RWPE1 (cell line): ENCODE data around the gene KRT14.
A peak's percentile ranks its signal among the peaks of the same experiment; 100 is the strongest.
"Not testable (repeated sequence)": the region's sequence is repeated elsewhere in the genome, so short reads cannot be mapped to it uniquely, and the experiment has no call there.

ENCODE experiments used
- CTCF ChIA-PET: fragments of 350-600 bp; sonication (Branson Sonifier 250); formaldehyde crosslinking; extraction: SDS; loops from one replicate; lab custom pipeline; 2021; lab: Yijun Ruan, JAX
- POLR2A ChIA-PET: fragments of 400-600 bp; formaldehyde crosslinking; extraction: SDS; loops from one replicate; lab custom pipeline; 2020; ENCODE audit warnings: antibody characterized with exemption; ENCODE audit not compliant: low non-redundant PET; lab: Yijun Ruan, JAX
- DNase-seq: peaks from one replicate; pipeline ENCODE4 v3.0.0; 2012; ENCODE audit warnings: low spot score
- H3K27ac ChIP-seq: fragments of 450-650 bp; 2 replicates; pipeline ENCODE4 v1.5.1; 2017
- TF ChIP-seq, protein P1 (sequence below): fragments of 450-650 bp; conservative IDR thresholded peaks from 2 replicates; pipeline ENCODE4 v1.5.1; 2017; ENCODE audit warnings: low read depth, mild to moderate bottlenecking

The KRT14 gene

DNA sequence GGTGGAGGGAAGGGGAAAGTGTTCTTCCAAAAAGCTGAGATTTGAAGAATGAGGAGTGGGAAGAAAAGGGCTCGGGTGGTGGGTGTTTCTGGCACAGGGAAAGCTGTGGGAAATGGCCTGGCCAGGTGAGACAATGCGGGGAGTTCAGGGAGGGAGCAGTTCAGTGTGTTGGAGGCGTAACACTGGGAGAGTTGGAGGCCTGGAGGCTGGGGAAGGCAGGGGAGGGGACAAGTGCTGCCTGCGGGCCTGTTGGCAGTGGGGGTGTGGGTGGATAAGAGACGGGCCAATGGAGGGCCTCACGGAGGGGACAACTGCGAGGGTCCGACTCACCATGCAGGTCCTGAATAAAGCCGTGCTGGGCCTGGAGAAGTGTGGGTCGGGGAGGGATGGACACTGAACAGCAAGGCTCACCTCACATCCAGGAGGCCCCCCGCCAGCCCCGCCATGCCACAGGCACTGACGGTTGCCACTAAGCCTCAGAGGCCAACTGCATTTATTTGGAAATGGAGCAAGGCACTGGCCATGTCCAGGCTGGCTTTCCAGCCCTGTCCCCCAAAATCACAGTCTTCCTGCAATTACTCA, 40.8 kb downstream of the KRT14 start:
- ChIA-PET CTCF (interaction anchor here (1.4 kb wide), 1 partner anchor 117 kb away, joined by 3 read pairs; no protein-coding TSS in a partner anchor), POLR2A (no interaction called here)
- TF ChIP-seq, protein P1, sequence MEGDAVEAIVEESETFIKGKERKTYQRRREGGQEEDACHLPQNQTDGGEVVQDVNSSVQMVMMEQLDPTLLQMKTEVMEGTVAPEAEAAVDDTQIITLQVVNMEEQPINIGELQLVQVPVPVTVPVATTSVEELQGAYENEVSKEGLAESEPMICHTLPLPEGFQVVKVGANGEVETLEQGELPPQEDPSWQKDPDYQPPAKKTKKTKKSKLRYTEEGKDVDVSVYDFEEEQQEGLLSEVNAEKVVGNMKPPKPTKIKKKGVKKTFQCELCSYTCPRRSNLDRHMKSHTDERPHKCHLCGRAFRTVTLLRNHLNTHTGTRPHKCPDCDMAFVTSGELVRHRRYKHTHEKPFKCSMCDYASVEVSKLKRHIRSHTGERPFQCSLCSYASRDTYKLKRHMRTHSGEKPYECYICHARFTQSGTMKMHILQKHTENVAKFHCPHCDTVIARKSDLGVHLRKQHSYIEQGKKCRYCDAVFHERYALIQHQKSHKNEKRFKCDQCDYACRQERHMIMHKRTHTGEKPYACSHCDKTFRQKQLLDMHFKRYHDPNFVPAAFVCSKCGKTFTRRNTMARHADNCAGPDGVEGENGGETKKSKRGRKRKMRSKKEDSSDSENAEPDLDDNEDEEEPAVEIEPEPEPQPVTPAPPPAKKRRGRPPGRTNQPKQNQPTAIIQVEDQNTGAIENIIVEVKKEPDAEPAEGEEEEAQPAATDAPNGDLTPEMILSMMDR = no peak
- peak overlapping the region; percentile 98 for H3K27ac ChIP-seq
- DNase-seq = no peak

DNA sequence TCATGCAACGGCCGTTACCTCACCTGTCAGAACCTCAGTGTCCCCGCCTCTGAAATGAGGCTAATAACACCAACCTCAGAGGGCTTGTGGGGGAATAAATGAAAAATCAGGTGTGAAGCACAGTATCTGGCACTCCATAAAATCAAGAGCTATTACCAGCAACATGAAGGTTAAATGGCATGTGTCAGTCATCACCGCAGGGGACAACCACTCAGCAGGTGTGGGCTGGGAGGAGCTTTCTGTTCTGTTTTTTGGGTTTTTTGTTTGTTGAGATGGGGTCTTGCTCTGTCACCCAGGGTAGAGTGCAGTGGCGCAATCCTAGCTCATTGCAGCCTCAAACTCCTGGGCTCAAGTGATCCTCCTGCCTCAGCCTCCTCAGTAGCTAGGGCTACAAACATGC, 41.8 kb downstream of the KRT14 start:
- POLR2A ChIA-PET = no interaction called here
- TF ChIP-seq, protein P1 = no peak
- CTCF ChIA-PET = interaction anchor here (0.6 to 1.4 kb wide), 2 partner anchors 118 to 414 kb away, joined by 3 to 4 read pairs; no protein-coding TSS in a partner anchor
- DNase-seq = no peak
- H3K27ac ChIP-seq = peak overlapping the region; percentile 63

DNA sequence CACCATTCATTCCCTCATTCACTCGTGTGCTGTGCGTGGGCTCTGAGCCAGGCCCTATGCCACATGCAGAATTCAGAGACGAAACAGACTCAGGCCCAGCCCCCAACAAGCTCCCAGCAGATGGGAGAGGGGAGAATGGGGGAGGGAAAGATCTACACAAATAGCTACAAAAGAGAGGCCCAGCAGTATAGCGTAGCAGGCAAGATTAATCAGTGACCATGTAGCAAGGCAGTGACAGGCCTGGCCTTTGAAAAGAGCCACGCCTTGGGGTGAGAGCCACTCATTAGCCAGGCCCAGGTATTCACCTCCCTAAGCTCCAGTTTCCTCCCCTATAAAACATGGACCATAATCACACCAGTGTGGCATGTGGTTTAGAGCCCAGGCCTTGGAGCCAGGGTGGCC, 42.2 kb downstream of the KRT14 start:
- ChIA-PET POLR2A (no interaction called here), CTCF (interaction anchor here (0.6 kb wide), 1 partner anchor 413 kb away, joined by 4 read pairs; no protein-coding TSS in a partner anchor)
- peak overlapping the region; percentile 63 for H3K27ac ChIP-seq
- TF ChIP-seq, protein P1 = no peak
- DNase-seq = no peak

DNA sequence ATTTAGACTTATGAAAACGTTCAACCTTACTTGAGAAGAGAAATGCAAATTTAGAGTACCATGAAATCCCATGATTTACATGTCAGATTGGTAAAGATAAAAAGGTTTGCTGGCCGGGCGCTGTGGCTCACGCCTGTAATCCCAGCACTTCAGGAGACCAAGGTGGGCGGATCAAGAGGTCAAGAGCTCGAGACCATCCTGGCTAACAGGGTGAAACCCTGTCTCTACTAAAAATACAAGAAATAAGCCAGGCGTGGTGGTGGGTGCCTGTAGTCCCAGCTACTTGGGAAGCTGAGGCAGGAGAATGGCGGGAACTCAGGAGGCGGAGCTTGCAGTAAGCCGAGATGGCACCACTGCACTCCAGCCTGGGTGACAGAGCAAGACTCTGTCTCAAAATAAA, 43.9 kb downstream of the KRT14 start:
- DNase-seq, CTCF ChIA-PET, POLR2A ChIA-PET, H3K27ac ChIP-seq: not testable (repeated sequence)

DNA sequence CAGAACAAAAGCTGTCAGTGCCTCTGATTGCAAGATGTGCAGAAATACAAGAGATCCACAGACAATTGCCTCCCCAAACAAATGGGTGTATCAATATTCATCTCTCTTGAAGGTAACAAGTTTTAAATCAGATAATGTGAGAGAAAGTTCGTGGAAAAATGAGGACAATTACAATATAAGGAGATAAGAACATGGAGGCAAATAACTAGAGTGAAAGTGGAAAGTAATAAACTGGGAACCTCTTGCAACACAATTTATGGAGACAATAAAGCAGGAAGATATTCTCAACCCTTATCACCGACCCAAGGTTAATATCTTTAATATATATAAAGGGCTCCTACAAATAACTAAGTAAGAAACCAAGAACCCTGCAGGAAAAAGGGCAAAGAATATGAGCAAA, 44.3 kb downstream of the KRT14 start:
- TF ChIP-seq, protein P1 = no peak
- H3K27ac ChIP-seq = no peak overlapping the region
- no peak for DNase-seq
- POLR2A ChIA-PET = no interaction called here
- CTCF ChIA-PET = no interaction called here

DNA sequence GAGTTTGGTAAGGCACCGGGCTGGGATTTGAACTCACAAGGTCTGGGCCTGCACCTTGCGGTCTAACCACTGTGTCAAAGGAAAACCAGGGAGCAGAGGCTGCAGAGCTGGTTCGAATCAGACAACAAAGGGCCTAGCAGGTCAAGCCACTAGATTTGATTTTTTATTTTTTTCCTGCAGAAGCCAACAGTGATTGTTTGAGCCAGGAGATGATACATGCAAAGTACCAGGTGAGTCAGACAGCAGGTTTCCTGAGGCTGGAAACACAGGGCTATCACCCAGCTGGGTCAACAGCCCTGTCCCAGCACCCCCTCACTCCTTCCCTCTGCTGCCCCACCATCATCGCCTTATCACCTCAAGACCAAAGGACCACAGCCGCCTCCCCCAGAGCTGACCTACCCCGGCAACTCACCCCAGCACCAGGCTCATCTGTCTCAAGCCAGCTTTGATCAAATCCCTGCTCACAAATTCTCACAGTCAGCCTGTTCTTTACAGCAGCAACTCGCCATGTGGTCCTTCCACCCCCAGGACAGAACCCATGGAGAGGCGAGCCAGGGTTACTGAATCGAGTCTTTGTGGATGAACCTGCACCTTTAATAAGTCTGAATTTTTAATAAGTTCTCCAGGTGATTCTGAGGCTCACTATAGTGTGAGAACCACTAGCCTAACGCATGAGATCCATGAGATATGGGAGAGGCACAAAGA, 45.6 kb downstream of the KRT14 start:
- POLR2A ChIA-PET = interaction anchor here (0.6 kb wide), 1 partner anchor 124 kb away, joined by 5 read pairs; no protein-coding TSS in a partner anchor
- CTCF ChIA-PET = interaction anchor here (1.0 to 1.9 kb wide), 3 partner anchors 8 to 125 kb away, joined by 3 to 13 read pairs (median 4); no protein-coding TSS in a partner anchor
- TF ChIP-seq, protein P1 = no peak
- peak overlapping the region; percentile 42 for H3K27ac ChIP-seq
- DNase-seq = peak; percentile 55
